ENCODE data around the gene SOS1. TPM values are rescaled to one million over a fixed set of nuclear protein-coding genes. Genes with fewer than 3 reads are reported as not detected.
A peak's percentile ranks its signal among the peaks of the same experiment; 100 is the strongest.
"Not testable (repeated sequence)": the region's sequence is repeated elsewhere in the genome, so short reads cannot be mapped to it uniquely, and the experiment has no call there.

Gene SOS1
- total RNA-seq, 6 experiments from 2014 or later = 9.6 to 20.1 (median 16.5) TPM

GRCh38 chr2:39141334-39142271, 20.8 kb upstream of the SOS1 start:
- DNase-seq (no peak), ATAC-seq (peak in 3 of 4 donors; percentile 35 to 58 (median 38))
- no peaks in the 10 kb centered on the region for H3K27me3 ChIP-seq
- no peak overlapping the region for H3K27ac ChIP-seq
- H3K9me3 ChIP-seq = no peaks in the 10 kb centered on the region
- intact Hi-C loops (cut with DNase I) = no loop called here
- no peak overlapping the region for H3K4me3 ChIP-seq
- TF ChIP-seq CTCF (IDR thresholded peaks at IDR 0.05) = no peak
- TF ChIP-seq POLR2A (IDR thresholded peaks at IDR 0.05) = no peak
- peaks cover 0 to 32% (median 4%) of the 10 kb centered on the region in 4 donors for H3K4me1 ChIP-seq
- H3K36me3 ChIP-seq = no peaks in the 10 kb centered on the region
- WGBS (ENCODE audit: insufficient coverage, low coverage, low lambda C conversion rate, missing lambda C conversion rate) = 58% methylated on average over 8 of the region's 8 CpGs

GRCh38 chr2:39140948-39141333, 20.1 kb upstream of the SOS1 start:
- H3K36me3 ChIP-seq; H3K9me3 ChIP-seq; H3K27me3 ChIP-seq; ATAC-seq; DNase-seq; intact Hi-C loops (cut with DNase I); H3K4me3 ChIP-seq: not testable (repeated sequence)
- 72% methylated on average over 2 of the region's 7 CpGs for WGBS (ENCODE audit: insufficient coverage, low coverage, low lambda C conversion rate, missing lambda C conversion rate)
- Histone ChIP-seq H3K27ac (peak overlapping the region in 2 of 3 donors; percentile 17 to 59), H3K4me1 (peaks cover 0 to 32% (median 4%) of the 10 kb centered on the region in 4 donors)

- Histone ChIP-seq H3K9me3 (no peaks in the 10 kb centered on the region), H3K4me1 (peaks cover 0 to 32% (median 4%) of the 10 kb centered on the region in 4 donors), H3K27me3 (no peaks in the 10 kb centered on the region), H3K4me3 (no peak overlapping the region), H3K36me3 (no peaks in the 10 kb centered on the region), H3K27ac (peak overlapping the region in 2 of 3 donors; percentile 17 to 59)
- ATAC-seq (peak; percentile 59 to 88 (median 74)), DNase-seq (no peak)
- TF ChIP-seq POLR2A (IDR thresholded peaks at IDR 0.05) (no peak), CTCF (IDR thresholded peaks at IDR 0.05) (no peak)
- WGBS (ENCODE audit: insufficient coverage, low coverage, low lambda C conversion rate, missing lambda C conversion rate) = 13% methylated on average over 3 of the region's 3 CpGs
- intact Hi-C loops (cut with DNase I) = no loop called here
Measured at GRCh38 chr2:39140322-39140847, 19.5 kb upstream of the SOS1 start.

- WGBS (ENCODE audit: insufficient coverage, low coverage, low lambda C conversion rate, missing lambda C conversion rate) = 59% methylated on average over 2 of the region's 2 CpGs
- intact Hi-C loops (cut with DNase I) = no loop called here
- peaks cover 0 to 32% (median 4%) of the 10 kb centered on the region in 4 donors for H3K4me1 ChIP-seq
Measured at GRCh38 chr2:39139511-39140237, 18.8 kb upstream of the SOS1 start.

More at GRCh38 chr2:39139511-39140237, 18.8 kb upstream of the SOS1 start:
- Histone ChIP-seq H3K27me3 (no peaks in the 10 kb centered on the region), H3K27ac (peak overlapping the region in 1 of 3 donors; percentile 59), H3K36me3 (no peaks in the 10 kb centered on the region), H3K4me3 (no peak overlapping the region), H3K9me3 (no peaks in the 10 kb centered on the region)
- no peak for TF ChIP-seq POLR2A (IDR thresholded peaks at IDR 0.05)
- TF ChIP-seq CTCF (IDR thresholded peaks at IDR 0.05) = no peak
- ATAC-seq (no peak), DNase-seq (no peak)

Measured in right lobe of liver (tissue), 6 donors.